GM13976 (cell line): Measurements from ENCODE around the gene HERC2.

Experiments
- DNase-seq: peaks from one replicate; pipeline ENCODE4 v3.0.0; 2012; ENCODE audit warnings: low spot score
- CTCF ChIP-seq: IDR thresholded peaks from 2 replicates; pipeline ENCODE4 v1.5.1; 2012; ENCODE audit warnings: borderline replicate concordance, mild to moderate bottlenecking; ENCODE audit not compliant: insufficient read depth; ENCODE audit errors: extremely low read depth, missing control alignments, control extremely low read depth
- in situ Hi-C: fragments of 300-500 bp; cut with MboI; formaldehyde crosslinking; loops from one replicate; pipeline ENCODE4 v1.12.0; 2022; ENCODE audit warnings: low sequenced_read_pairs, mixed read lengths, inconsistent platforms; ENCODE audit not compliant: unreplicated experiment

HERC2 gene

GRCh38 chr15:28068930-28069329, 253.0 kb downstream of the HERC2 start:
- in situ Hi-C loops = no loop called here
- TF ChIP-seq CTCF = no peak
- no peak for DNase-seq

- DNase-seq = no peak
- no peak for TF ChIP-seq CTCF
- in situ Hi-C loops = no loop called here
Observed at GRCh38 chr15:28066231-28066630, 255.7 kb downstream of the HERC2 start.
